Activated CD4-positive, alpha-beta T cell treated with anti-CD3 and anti-CD28 coated beads for 48 hours (primary cell): ENCODE results near the gene LRRC17.
A peak's percentile ranks its signal among the peaks of the same experiment; 100 is the strongest.

Source experiments
- DNase-seq: peaks from one replicate; pipeline ENCODE4 v3.0.0-alpha.2; 2020

LRRC17 gene

DNA sequence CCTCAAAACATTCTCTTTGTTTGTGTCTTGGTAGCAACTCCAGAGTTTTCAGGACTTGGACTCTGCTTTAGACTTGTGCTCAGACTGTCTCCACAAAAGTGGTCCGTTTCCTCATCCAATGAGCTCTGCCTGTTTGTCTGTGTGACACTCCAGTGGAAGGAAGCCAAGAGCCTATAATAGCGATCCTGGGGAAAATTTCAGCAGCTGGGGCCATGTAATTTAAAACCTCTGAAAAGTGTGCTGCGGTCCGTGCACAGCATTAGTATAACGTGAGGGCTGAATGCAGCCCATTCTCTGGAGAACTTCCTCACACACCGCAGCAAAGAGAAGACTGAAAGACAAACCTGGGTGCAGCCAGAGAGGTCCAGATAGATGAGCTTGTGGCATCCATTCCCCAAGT lies at the start of gene LRRC17:
Gene LRRC17, plus strand, starts transcription at position 259 of the 400 bp plus-strand sequence. CDS start 20,914 bp downstream, outside the sequence.
- no peak for DNase-seq

DNA sequence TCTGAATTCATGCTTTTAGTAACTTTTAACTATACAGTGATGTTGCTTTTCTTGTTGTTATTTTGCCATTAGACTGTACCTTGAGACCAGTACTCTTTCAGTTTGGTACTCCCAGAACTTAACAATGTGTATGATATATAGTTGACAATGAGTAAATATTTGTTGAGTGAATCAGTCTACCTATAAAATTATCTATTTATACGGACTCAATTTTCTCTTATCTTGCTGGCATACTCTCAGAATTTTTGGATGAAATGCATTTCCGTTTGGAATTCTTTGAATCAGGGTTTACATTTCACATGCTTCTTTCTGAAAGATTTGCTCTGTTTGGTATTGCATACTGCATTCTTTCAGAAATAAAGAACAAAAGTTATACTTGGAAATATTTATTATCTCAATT lies 47.8 kb upstream of the LRRC17 start:
- DNase-seq, result no peak

DNA sequence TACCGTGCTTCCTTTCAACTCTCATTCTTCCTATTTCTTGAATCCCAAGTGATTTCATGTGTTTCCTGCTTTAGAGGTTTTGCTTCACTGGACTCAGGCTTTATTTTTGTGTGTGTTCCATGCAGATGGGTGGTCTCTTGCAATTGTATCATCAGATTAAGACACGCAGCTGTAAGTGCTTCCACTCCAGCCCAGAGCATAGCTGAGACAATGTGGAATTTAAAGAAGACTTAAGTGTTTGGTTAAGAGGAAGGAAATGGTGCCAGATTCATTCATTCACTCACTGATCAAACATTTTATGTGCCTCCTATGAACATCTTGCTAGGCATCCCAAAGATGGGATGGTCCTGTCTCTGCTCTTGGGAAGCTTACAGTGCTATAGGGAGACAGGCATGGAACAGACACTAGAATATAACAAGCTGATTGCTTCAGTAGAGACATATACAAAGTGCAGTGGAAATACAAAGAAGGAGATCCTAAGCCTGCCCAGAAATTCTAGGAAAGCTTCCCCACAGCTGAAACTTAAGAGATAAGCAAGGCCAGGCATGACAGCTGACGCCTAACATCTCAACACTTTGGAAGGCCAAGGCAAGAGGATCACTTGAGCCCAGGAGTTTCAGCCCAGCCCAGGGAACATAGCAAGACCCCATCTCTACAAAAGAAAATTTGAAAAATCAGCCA lies 46.1 kb upstream of the LRRC17 start:
- DNase-seq, result no peak

DNA sequence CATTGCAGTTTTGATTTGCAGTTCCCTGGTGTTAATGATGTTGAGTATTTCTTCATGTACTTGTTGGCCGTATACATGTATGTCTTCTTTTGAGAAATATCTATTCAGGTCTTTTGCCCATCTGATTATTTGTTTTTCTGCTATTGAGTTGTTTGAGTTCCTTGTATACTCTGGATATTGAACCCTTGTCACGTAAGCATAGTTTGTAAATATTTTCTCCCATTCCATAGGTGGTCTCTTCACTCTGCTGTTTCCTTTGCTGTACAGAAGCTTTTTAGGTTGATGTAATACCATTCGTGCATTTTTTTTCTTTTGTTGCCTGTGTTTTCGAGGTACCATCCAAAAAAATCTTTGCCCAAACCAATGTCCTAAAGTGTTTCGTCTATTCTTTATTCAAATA lies 43.6 kb upstream of the LRRC17 start:
- DNase-seq, result no peak

- no peak for DNase-seq
Measured at GRCh38 chr7:102872460-102872859, 40.3 kb upstream of the LRRC17 start.

- no peak for DNase-seq
Measured at GRCh38 chr7:102873470-102874165, 39.2 kb upstream of the LRRC17 start.

- peak; percentile 33 for DNase-seq
Measured at GRCh38 chr7:102874166-102874829, 38.5 kb upstream of the LRRC17 start.

- DNase-seq, result no peak
Measured at GRCh38 chr7:102874966-102875365, 37.8 kb upstream of the LRRC17 start.

DNA sequence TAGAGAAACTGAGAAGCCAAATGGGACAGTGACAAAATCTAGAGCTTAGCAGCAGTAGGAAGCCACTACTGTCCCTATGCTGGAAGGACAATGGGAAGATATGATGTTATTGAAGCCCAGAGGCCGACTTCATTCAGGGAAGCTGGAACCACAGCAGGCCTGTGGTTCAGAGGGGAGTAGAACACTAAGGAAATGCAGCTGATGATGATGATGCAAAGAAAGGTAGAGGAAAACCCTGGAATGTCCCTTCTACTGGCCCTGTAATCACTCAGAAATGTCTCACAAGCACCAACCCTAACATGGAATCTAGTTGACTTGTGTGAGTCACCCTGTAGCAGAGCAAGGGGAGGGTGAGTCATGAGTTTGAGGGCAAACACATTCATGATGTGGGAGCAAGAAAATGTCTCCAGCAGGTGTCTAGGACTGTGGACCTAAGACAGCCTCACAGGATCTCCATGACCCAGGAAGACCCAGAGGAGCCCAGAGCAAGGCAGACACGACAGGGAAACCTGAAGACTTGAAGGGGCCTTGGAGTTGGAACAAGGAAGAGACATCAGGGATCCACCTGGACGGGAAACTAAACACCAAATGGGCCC lies 37.0 kb upstream of the LRRC17 start:
- peak; percentile 54 for DNase-seq

- no peak for DNase-seq
Measured at GRCh38 chr7:102883098-102883860, 29.5 kb upstream of the LRRC17 start.

DNA sequence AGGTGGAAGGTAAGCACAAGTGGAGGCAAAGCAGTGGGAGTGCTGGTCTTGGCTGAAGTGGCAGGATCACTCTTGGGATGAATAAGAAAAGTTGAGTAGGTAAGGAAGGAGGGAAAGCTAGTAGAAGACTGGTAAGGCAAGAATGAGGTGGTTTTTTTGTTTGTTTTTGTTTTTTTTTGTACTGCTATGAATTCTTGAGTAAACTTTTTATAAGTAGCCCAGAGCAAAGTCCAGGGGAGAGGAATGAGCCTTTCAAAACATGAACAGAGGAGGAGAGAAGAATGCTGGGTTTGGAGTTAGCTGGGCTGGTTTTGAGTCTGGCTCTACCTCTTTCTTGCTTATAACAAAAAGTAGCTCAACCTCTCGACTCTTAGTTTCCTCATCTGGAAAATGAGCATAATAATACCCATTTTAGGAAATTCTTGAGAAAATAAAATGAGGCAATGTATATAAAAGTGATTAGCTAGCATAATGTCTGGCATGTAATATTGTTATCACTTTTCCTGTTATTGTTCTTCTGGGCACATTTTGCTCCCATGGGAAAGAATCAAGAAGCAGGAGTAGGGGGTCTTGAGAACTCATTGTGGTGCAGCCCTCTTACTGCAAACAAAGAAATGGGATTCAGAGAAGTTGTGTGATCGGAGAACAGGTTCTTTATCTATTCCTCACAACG lies 24.1 kb upstream of the LRRC17 start:
- no peak for DNase-seq

GRCh38 chr7:102889851-102890250 lies 22.9 kb upstream of the LRRC17 start:
- no peak for DNase-seq

GRCh38 chr7:102890292-102890970 lies 22.4 kb upstream of the LRRC17 start:
- DNase-seq, result no peak

GRCh38 chr7:102890971-102891692 lies 21.7 kb upstream of the LRRC17 start:
- no peak for DNase-seq

GRCh38 chr7:102891693-102892261 lies 21.0 kb upstream of the LRRC17 start:
- DNase-seq, result no peak

DNA sequence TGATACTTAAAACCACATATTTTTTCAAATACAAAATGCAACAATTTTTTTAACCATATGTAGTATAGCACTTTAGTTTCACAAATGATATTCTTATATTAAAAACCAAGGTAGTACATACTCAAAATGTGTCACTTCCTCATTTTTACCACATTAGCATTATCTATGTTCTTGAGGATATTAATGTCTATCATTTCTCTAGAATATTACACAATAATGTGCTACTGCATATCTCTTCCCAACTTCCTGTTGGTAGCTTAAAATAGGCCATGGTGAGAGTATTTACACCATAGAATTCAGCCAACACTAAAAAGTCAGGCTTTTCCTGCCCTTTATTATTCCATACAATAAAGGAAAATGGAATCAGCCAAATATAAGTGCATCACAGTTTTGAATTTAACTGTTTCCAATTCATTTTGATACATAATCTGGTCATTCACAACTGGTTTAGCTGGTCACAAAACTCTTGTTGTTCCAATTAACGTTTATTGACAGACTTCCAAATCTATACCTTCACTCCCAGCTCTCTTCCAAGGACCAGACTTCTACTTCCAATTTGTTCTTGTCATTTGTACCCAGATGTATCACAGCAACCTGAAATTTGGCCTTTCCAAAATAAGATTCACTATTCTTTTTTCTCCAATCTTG lies 20.0 kb upstream of the LRRC17 start:
- DNase-seq, result no peak

DNA sequence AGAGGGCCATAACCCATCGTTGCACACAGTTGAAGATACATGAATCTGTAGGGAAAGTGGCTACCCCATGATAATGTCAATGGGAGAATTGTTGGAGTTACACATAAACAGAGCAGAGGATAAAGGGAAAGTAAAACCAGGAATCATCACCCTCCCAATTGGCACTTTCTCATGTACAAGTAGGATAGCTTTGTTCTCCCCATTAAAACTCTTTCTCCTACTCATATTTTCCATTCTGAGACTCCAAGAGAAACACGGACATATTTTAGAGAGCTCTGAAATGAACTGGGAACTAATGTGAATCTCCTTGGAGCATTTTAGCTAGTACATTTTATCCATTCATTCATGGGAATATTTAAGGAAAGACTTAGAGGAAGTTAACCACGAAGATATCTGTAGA lies 17.2 kb upstream of the LRRC17 start:
- DNase-seq, result no peak

DNA sequence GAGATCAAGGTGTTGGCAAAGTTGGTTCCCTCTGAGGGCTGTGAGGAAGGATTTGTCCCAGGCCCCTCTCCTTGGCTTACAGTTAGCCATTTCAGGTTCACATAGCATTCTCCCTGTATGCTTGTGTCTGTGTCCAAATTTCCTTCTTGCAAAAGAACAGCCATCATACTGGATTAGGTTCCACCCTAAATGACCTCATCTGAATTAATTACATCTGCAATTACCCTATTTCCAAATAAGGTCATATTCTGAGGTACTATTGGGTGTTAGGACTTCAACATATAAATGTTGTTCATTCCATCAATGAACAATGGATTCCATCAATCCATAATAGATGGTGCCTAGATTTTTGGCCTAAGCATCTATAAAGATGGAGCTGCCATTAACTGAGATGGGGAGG lies 16.2 kb upstream of the LRRC17 start:
- DNase-seq, result no peak

DNA sequence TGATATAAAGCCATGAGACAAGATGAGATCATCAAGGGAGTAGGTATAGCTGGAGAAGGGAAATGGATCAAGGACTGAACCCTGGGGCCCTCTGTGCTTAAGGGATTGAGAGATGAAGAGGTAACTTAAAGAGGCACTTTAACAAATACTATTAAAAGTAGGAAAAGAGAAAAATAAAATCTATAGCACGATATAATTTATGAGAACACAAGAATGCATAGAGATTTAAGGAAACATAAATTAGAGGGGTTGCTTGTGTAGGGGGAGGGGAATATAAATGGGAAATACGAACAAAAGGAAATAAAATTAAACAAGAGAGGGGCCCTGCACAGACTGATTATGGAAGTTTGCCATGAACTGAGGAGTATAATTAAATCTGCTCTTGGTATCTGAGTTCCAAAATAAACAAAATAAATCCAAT lies 15.6 kb upstream of the LRRC17 start:
- no peak for DNase-seq
